Cerebellar nuclear complex (tissue), 1 donor: ENCODE measurements around the gene LIMS2.

Experiments used
- DNase-seq, 2 experiments: peaks; one replicate each; lab custom pipeline; 2025; lab: John Stamatoyannopoulos, UW

Gene LIMS2

GRCh38 chr2:127701193-127701650, 25.9 kb upstream of the LIMS2 start, which contains the start of gene SFT2D3:
Gene SFT2D3 (plus strand): TSS chr2:127701497. CDS start chr2:127701529, 32 bp downstream.
- peak in 1 of 2 experiments; percentile 57 for DNase-seq

- no peak for DNase-seq
These were observed 25.3 kb upstream of the LIMS2 start for GRCh38 chr2:127700527-127701192.

GRCh38 chr2:127698553-127699355, 23.4 kb upstream of the LIMS2 start:
- DNase-seq: no peak

GRCh38 chr2:127697482-127698180, 22.3 kb upstream of the LIMS2 start:
- DNase-seq: no peak

- DNase-seq: no peak
These were observed 20.5 kb upstream of the LIMS2 start for GRCh38 chr2:127695491-127696472.

- no peak for DNase-seq
These were observed 19.7 kb upstream of the LIMS2 start for GRCh38 chr2:127694986-127695385.

- no peak for DNase-seq
These were observed 15.4 kb upstream of the LIMS2 start for GRCh38 chr2:127690696-127691095.

- DNase-seq: no peak
These were observed 13.1 kb upstream of the LIMS2 start for GRCh38 chr2:127688405-127688804.

GRCh38 chr2:127685410-127686080, 10.2 kb upstream of the LIMS2 start:
- DNase-seq: no peak

- DNase-seq: no peak
These were observed 8.4 kb upstream of the LIMS2 start for GRCh38 chr2:127683757-127684156.

GRCh38 chr2:127683056-127683455, 7.7 kb upstream of the LIMS2 start:
- DNase-seq: no peak

GRCh38 chr2:127681976-127682857, 6.9 kb upstream of the LIMS2 start:
- DNase-seq: no peak

GRCh38 chr2:127681288-127681804, 6.0 kb upstream of the LIMS2 start:
- DNase-seq: no peak

GRCh38 chr2:127680706-127681287, 5.5 kb upstream of the LIMS2 start:
- no peak for DNase-seq

GRCh38 chr2:127679680-127680361, 4.5 kb upstream of the LIMS2 start:
- DNase-seq: no peak

GRCh38 chr2:127678991-127679390, 3.7 kb upstream of the LIMS2 start:
- no peak for DNase-seq

GRCh38 chr2:127678531-127678930, 3.2 kb upstream of the LIMS2 start:
- DNase-seq: no peak

GRCh38 chr2:127676906-127677305, 1.6 kb upstream of the LIMS2 start:
- no peak for DNase-seq
